KG1 (cell line): ENCODE measurements around the gene DAAM1.

ENCODE experiments used
- DNase-seq: peaks from one replicate; lab custom pipeline; 2025; lab: John Stamatoyannopoulos, UW

Gene DAAM1

DNA sequence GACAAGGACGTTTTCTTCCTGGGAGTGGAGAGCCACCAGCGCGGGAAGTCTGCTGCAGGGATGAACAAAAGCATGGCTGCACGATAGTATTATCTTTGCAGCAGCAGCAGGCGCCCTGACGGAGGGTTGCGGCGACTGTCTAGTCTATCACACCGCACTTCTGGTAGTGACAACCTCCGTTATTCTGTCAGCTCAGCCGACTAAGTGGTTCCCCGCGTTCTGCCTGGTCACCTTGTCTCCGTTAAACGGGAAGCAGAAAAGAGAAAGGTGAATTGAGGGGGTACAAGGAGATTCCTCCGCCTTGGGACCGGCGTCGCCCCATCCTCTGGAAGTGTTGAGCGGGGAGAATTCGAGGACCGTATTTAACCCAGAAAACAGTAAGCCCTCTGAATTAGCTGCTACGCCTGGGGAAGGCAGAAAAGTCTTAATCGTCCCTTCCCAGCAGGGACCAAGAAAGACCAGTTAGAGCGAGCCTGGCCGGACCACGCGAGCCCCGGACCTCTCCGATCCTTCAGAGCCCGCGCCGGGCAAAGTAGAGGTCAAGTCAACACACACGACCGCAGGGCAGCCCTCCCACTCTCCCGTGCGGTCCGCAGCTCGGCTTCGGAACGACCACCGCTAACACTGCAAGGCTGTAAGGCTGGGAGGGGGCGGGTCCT, 536 bp upstream of the DAAM1 start:
- peak; percentile 66 for DNase-seq

DNA sequence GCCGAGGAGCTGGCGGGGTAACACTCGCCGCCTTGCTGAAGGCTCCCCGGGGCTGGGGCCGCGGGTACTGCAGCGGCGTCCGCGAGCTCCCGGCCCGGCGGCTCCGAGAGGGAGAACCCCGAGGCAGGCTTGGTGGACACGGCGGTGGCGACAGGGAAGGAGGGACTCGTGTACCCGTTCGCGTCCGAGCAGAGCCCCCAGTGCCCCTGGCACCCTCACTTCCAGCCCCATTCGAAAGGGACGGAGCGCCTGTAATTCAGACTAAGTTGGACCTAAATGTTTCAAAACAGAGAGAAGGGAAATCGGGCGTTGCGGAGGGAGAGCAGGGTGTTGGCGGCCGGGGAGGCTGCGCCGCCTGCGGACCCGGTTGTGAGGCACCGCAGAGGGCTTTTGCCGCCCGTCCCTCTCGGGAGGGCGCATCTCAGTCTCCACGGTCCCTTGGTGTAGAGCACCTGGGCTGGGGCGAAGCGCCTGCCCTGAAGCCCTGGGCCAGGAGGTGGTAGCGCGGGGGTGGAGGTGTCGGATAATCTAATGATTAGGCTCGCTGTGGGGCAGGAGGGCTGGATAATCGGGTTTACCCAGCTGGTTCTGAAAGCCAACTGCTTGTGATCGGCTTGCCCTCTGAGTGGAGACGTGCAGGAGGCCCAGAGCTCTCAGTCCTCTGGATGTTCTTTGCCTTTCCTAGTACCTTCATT, 771 bp downstream of the DAAM1 start:
- DNase-seq, result no peak

DNA sequence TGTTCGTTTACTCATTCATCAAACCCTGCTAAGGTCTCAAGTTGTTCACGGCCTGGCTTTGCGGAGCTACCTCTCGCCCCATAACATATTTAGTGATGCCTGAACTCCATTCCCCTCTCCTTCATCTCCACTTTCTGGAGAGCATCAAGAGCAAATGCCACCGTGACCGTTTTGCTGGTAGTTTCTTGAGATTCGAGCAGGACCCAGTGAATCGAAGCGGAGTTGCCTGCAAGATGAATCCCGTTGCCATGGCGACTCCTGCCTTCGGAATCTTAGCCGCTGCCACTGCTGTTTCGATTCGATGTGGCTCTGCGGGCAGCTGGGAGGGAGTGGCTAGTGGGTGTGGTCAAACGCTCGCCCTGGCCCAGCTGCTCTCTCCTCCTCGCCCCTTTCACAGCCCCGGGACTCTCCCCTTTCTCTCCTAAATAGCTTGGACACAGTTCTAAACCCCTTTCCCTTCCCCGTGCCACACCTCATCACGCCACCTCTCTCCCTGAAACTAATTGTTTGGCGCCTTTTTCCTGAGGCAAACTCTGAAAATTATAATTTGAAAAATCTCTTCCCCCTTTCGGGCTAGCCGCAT, 1.4 kb downstream of the DAAM1 start:
- no peak for DNase-seq

DNA sequence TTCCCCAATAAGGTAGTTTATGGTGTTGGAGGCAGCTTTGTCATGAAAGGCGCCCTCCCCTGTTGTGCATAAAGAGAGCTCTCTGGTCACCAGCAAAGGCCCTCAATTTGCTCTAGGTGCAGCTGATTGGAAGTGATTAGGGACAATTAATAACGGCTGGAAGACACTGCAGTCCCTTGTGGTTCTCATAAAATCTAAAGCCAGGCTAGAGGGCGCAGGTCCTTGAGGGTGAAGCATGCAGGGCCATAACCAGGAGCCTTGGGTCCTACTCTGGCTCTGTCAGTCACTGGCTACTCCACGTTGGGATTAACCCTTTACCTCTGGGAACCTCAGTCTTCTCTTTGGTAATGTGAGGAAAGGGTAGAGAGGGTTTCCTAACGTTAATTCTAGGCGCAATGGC, 1.9 kb downstream of the DAAM1 start:
- DNase-seq, result no peak

DNA sequence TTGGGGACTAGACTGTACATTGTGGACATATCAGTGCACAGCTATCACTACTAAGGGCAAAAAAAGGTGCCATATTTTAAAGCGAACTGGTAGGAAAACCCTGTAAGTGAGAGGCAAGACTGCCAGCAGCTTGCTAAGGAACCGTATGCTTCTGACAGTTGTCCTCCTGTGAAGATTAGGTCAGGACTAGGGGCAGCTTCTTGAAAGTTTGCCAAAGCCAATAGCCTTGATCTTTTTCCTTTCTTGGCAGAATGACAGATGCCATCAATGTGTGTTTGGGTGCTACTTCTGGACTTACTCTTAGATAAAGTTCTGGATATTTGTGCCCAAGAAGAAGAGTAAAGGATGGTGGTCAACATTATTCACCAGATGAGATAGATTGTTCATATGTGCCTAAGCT, 7.4 kb downstream of the DAAM1 start:
- DNase-seq, result no peak

DNA sequence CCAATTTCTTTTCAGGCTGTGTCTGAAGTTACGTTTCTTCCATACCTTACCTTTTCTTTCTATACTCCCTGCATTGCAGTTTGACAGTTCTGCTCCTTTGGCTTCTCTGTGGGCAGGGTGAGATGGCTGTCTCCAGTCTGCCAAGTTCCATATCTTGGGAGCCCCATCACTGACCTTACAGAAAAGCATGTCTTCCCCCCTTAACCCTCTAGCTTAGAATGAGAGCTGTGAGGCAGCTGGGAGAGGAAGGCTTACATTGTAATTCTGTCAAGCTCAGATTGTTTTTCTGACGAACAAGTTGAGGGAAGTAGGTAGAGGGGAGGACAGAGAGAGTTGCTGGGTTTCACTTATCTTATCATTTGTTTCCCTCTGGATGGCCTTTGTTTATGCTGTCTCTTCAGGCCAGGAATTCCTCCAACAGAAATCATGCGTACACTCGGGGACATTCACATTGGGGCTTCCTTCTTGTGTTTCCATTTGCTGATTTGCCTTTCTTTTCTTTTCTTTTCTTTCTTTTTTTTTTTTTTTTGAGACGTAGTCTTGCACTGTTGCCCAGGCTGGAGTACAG, 9.3 kb downstream of the DAAM1 start:
- no peak for DNase-seq

DNA sequence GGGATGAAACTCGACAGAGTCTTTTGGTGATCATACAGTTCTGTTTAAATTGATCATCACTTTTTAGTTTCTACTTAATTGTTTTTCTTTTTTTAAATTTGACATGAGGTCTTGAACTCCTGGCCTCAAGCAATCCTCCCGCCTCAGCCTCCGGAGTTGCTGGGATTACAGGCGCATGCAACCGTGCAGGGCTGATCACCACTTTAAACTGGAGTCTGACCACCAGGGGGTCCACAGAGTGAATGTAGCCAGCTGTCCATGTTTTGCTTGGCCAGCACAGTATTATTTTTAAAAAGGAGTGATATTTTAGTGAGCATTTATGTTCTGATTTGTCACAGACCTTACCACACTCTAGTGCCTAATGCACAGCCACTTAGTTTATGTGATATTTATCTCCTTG, 10.7 kb downstream of the DAAM1 start:
- DNase-seq, result no peak

DNA sequence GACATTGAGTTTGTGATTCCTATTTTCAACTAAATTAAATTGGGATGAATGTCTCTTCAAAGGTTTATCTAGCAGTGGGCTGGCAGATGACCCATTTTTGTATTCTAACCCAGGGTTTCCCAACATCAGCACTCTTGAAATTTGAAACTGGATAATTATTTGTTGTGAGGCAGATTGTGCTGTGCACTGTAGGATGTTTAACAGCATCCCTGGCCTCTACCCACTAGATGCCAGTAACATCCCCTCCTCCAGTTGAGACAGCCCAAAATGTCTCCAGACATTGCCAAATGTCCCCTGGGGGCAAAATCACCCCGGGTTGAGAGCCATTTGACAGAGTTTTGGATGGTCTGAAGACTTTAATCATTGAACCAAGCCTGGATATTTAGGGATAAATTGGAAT, 11.1 kb downstream of the DAAM1 start:
- no peak for DNase-seq

DNA sequence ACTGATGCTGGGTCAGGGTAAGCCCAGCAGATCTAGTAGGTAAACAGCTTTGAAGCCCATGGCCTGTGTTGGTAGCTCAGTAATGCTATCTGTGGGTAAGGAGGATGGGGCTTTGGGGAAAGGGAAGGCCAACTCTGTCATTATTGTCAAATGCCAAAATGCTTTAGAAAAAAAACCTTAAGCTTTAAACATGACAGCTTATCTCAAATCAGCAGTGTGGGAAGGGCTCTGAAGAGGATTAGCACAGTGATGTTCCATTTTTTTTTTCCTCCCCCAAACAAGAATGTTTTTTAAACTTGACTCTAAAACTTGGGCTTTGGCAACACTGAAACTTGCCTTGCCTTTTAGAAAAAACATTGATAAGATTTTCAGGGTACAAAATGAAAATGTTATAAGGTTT, 11.7 kb downstream of the DAAM1 start:
- DNase-seq, result no peak

DNA sequence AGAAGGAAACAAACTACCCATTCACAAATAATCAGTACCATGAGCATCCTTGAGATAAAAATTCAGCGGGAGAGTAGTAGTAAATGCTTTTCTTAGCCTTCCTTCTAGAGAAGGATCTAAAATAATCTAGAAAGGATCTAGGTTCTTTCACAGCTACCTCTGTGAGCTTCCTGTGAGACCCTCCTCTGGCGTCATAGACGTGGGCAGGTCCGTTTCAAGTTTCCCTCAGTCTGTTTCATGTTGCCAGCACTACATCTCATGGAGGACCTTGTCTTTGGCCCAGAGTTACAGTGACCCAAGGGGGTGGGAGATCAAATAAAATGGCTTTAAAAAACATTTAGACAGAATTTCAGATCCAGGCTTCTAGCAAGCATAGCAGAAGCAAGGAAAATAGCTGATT, 13.6 kb downstream of the DAAM1 start:
- DNase-seq, result no peak

DNA sequence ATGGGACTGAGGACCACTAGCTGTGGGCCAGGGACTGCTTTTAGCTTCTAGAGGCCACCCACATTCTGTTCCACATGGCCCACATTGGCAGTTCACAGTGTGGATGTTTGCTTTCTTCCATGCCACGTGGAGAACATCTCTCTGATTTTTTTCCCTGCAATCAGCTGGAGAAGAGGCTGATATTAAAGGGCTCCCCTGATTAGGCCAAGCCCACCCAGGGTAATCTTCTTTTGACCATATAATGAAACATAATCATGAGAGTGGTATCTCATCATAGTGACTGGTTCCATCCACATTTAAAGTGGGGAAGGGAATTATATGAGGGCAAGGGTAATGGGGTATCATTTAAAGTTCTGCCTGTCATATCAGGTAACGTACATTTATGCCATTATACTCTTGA, 15.8 kb downstream of the DAAM1 start:
- DNase-seq, result no peak

DNA sequence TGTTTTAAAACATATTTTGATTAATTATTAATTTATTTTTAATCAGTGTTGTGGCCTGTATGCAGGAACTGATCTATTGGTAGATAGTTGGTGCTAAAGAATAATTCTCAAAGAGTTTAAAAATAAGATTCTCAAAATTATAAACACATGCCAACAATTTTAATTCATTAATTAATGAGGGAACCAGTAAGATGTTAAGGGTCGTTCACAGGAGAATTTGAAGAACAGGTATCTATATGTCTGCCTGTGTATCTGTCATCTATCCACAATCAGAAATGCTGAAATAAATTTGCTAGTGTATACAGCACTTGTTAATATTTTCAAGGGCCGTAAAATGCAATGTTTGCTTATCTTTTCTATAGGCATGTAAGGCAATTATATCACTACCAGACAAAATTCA, 18.4 kb downstream of the DAAM1 start:
- no peak for DNase-seq

DNA sequence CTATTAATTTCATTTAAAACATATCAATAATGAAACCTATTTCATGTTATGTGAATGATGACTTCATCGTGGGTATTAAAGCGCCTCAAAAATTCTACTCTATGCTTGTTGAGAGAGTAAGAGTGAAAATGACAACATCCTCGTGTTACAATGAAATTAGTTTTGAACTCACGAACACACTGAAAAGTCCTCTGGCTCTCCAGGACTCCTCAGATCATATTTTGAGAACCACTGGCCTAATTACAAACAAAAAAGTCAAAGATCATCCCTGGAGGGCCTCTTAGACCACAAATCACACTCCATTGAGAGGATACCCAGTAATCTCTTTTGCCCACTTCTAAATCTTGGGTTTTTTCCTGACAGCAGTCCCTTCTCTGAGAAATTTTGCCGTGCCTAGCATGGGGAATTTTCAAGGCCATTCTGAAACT, 19.1 kb downstream of the DAAM1 start:
- no peak for DNase-seq

DNA sequence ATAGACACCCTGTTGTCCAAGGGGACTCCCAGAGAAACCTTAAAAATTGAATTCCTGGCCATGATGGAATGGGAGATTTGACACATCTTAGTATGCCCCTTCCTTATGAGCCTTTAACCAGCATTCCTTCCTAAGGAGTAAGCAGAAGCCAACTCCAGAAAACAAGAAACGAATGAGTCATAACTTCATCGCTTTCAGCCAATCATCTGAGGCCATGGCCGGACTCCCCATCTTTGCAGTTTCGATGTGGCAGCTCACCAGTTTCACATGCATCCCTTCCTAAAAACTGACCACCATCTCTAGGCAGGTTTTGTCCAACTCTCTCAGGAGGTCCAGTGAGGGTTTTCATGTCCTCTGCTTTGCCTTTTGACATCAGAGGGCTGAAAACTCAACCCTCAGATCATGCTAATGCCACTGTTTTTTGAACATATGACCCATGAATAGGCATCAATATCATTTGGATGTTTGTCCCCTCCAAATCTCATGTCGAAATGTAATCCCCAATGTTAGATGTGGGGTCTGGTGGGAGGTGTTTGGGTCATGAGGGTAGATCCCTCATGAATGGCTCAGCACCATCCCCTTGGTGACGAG, 19.9 kb downstream of the DAAM1 start:
- DNase-seq, result no peak

DNA sequence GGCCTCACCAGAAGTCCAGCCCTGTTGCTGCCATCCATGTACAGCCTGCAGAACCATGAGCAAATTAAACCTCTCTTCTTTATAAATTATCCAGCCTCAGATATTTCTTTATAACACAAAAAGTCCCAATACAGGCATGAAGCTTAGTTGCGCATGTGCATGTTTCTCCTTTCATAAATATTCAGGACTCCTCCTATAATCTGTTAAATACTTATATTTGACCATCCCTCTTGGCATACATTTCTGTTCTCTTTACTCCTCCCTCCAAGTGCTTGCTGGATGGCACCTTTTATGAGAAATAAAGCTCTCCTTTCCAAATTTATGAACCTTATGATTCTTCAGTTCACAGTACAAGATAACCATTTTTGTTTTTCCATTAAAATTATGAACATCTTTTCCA, 20.5 kb downstream of the DAAM1 start:
- no peak for DNase-seq

DNA sequence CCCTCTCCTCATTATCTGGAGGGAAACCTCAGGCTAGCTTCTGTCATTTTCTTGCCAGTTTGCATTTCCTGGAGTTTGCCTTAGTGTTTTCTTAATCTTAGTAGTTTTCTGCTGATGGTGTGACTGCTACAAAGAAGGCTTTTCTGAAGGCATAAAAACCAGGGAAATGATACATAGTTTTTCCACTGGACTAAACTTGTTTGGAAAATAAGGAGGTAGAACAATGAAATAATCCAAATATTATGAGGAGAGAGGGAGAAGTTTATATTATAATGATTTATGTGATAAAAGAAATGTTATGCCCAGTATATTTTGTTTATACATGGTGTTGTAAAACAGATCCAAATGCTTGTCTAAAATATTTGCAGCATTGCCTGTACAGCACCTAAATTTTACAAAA, 22.2 kb downstream of the DAAM1 start:
- DNase-seq, result no peak

DNA sequence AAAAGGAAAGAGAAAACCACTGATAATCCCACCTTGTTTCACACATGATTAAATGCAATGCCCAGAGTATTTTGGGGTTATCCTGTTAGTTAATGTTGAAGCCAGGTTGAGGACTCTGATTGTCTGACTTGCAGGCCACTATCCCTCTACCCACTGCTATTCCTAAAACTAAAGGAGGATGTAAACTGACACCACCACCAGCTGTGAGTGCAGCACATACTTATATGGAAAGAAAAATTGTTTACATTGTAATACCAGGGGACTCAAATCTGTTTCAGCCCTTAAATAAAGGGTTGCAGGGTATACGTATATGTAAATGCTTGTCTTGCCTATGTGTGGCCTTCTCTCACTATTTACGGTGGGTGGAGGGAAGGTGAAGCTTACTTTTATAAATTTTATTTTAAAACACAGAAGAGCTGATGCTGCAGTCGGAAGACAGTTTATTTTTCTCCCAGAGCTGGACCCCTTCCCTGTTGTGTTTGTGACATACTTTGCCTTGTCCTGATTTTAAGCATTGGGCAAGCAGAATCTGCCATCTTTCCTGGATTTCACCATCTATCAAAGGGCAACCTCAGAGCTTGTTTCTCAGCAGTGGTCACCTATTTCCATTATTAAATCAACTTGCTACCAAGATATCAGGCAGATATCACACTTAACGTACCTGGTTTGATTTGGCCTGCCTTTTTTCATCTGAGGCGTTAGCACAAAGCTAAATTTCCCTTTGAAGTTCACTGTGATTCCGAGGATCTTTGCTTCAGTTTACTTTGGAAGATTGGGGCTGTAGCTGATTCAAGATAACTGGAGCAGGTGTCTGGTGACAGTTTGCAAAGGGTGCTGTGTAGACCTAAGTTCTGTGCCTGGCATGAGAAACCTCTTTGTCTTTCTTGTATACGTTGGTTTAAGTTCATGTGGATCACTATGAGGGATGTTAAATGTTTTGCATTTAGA, 25.2 kb downstream of the DAAM1 start:
- DNase-seq, result no peak

DNA sequence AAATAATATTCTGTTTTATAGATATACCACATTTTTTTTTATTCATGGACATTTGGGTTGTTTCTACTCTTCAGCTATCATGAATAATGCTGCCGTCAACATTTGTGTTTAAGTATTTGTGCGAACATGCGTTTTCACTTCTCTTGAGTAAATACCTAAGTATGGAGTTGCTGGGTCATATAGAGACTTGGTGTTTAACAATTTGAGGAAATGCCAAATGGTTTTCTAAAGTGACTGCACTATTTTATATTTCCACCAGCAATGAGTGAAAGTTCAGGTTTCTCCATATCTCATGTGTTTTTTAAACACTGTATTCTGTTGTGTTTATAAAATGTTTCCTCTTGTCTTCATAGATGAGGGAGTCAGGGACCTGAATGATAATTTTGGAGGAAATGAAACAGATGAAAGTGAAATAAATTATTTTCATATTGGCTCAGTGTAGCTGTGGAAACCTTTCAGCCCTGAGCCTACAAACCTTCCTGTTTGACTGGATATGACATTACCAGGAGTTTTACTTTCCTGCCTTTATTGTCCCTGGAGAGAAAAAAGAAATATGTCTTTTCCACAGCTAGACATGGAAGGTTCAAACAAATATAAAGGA, 26.3 kb downstream of the DAAM1 start:
- no peak for DNase-seq

DNA sequence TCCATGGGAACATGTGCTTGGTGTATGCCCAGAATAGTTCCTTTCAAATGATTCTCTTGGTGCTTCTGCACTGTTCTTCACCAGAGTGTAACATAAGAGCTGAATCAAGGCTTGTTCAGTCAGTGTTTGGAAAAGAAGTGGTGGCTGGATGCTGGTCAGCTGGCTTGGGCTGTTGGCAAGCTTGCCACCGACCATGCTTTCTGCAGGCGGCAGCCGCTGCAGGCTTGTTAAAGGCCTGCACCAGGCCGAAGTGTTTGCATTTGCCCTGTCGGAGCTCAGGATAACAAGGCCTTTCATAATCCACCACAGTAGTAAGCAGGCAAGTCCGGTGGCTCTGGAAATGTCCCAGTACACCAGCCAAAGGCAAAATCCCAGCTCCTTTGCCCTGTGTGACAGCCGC, 26.9 kb downstream of the DAAM1 start:
- DNase-seq, result no peak

DNA sequence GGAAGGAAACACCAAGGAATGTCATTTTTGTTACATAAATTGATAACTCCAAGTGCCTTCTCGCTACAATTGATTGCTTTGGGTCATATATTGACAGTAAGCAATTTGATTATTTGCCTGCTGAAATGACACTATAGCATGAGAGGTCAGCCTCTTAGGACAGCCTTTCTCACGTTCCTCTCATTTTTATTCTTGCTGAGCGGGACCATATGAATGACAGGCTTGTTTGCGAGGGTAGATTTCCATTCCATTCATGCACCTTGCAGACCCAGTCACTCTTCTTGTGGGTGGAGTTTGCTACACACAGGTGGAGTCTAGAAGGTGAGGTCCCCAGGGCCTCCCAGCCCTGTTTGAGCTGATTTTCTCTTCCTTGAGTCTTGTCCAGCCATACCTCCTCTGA, 27.3 kb downstream of the DAAM1 start:
- DNase-seq, result no peak

DNA sequence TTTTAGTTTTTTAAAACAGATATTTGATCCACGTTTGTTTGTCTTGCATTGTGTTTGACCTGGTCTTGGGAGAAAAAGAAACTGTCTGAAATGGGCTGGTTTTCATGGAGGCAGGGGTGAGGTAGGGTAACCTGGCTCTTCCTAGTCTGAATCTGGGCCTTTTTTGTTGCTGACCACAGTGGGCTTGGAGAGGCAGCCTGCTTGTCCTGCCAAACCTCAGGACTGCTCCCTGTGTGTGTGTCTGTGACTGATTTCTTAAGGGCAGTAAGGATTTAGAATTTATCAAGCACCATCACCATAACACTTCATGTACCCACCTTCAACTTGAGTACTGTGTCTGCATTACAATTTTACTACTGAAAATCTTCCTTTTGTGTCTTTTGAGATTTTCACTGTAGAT, 28.5 kb downstream of the DAAM1 start:
- no peak for DNase-seq
